Body of pancreas (tissue), 4 donors: ENCODE results near the gene CDH4.

Experiments used
- CTCF ChIP-seq, 7 experiments: fragments of 450-650 bp in 4 of 7; fragments of 200-600 bp in 3 of 7; sonication (generic) in 3 of 7; IDR thresholded peaks; one replicate each; pipeline ENCODE4 v1.5.1; 2016 to 2019; ENCODE audit warnings: antibody characterized with exemption in 7 of 7
- POLR2A ChIP-seq, 3 donors: fragments of 450-650 bp; IDR thresholded peaks; one replicate each; pipeline ENCODE4 v1.6.1; 2016; ENCODE audit warnings: antibody characterized with exemption in 3 of 3, mild to moderate bottlenecking in 2 of 3

- TF ChIP-seq CTCF (IDR thresholded peaks at IDR 0.05) (no peak), POLR2A (IDR thresholded peaks at IDR 0.05) (no peak)
Observed at GRCh38 chr20:61682114-61682995, 430.3 kb downstream of the CDH4 start.
